Activated naive CD8-positive, alpha-beta T cell treated with anti-CD3 and anti-CD28 coated beads for 36 hours (primary cell): ENCODE results near the gene USP6NL. TPM values are rescaled to one million over a fixed set of nuclear protein-coding genes. Genes with fewer than 3 reads are reported as not detected.

Experiments used
- DNase-seq: peaks from one replicate; pipeline ENCODE4 v3.0.0; 2021
- H3K27ac Mint-ChIP-seq: one replicate; pipeline ENCODE4 v1.8.0; 2022; ENCODE audit warnings: mild to moderate bottlenecking, moderate library complexity, mixed read lengths
- H3K27me3 Mint-ChIP-seq: one replicate; pipeline ENCODE4 v1.8.0; 2022; ENCODE audit warnings: mild to moderate bottlenecking, mixed read lengths
- H3K36me3 Mint-ChIP-seq: one replicate; pipeline ENCODE4 v1.8.0; 2021; ENCODE audit warnings: mild to moderate bottlenecking, mixed read lengths
- H3K4me1 Mint-ChIP-seq: one replicate; pipeline ENCODE4 v1.8.0; 2021; ENCODE audit warnings: mixed read lengths
- H3K4me3 Mint-ChIP-seq: one replicate; pipeline ENCODE4 v1.8.0; 2022; ENCODE audit warnings: mild to moderate bottlenecking, moderate library complexity, mixed read lengths
- H3K9me3 Mint-ChIP-seq: one replicate; pipeline ENCODE4 v1.8.0; 2022; ENCODE audit warnings: mixed read lengths
- total RNA-seq, 2 experiments: library from RNA; stranded (reverse); gene quantifications; one replicate each; pipeline ENCODE4 v1.2.3, GENCODE V29; 2021

Gene USP6NL
- total RNA-seq, 2 experiments from 2014 or later = 5.5 to 5.6 TPM

DNA sequence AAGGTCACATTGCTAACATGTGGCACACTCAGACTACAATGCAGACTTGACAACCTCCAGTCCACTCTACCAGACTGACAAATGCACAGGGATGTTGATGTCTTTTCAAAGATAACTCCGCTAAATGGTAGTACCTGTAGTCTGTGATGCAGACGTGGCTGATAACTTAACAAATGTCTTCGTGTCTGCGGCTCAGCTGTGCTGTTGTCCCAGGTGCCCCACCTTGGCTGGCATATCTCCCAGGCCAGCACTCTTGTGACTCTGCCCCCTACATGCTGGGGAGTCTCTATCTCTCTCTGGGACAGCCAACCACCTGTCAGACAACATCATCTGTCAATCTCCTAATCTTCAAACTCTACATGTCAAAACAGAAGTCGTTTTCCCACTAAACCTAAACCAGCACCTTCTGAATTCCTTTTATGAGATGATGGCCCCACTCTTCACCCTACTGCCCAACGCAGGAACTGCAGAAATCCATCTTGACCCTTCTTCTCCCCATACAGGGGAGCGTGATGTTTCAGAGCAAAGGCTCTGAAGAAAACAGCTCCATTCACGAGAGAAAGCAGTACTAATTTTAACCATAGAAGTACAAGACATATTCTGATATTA lies 156.4 kb downstream of the USP6NL start:
- peaks cover 1% of the 10 kb centered on the region for H3K36me3 Mint-ChIP-seq
- DNase-seq = no peak
- H3K27me3 Mint-ChIP-seq = no peaks in the 10 kb centered on the region
- H3K4me1 Mint-ChIP-seq = peaks cover 3% of the 10 kb centered on the region
- no peaks in the 10 kb centered on the region for H3K9me3 Mint-ChIP-seq
- no peak overlapping the region for H3K4me3 Mint-ChIP-seq
- no peak overlapping the region for H3K27ac Mint-ChIP-seq

DNA sequence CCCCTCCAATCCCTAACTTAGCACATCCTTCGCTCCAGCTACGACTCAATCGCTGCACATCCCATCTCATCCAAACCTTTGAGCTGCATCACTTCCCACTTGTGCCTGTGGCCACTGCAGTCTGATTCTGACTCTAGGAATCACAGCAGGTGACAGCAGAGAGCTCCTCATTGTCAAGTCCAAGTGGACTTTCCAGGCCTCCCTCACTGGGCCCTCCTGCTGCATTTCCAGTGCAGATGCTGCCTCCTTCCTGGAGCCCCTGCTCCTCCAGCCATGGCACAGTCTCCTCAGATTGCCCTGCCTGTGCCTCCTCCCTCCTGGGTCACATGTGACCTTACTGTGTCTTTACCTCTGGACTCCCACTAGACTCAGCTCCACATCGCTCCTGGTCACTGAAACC lies 157.3 kb downstream of the USP6NL start:
- DNase-seq = no peak
- Mint-ChIP-seq H3K27ac (no peak overlapping the region), H3K4me3 (no peak overlapping the region), H3K36me3 (peaks cover 1% of the 10 kb centered on the region), H3K27me3 (no peaks in the 10 kb centered on the region), H3K9me3 (no peaks in the 10 kb centered on the region), H3K4me1 (peaks cover 3% of the 10 kb centered on the region)

DNA sequence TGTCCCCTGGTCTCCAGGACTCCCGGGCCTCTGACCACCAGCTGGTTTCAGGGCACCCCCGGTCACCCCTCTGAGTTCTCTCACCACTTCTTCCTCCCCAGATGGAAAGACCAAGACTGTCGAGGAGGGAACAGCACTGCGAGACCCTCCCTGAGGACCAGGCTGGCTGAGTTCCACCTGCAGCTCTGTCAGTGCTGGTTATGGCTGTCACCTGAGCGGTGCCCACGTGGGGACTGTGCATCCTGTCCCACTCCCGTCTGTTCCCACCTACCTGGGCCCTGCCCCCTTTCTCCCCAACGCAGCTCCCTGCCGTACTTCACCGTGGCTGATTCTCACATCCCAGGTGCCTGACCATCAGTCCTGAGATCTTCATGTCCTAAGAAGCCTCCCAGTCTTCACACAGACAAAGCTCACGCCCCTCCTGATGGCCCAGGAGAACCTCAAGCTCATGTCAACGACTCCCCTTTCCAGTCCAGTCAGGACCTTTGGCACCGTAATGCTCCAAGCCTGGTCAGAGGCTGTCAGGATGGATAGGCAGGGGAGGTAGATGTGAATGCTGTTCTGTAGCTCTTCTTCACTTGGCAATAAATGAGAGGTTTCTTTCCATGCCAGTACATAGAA lies 159.7 kb downstream of the USP6NL start:
- DNase-seq = no peak
- no peaks in the 10 kb centered on the region for H3K9me3 Mint-ChIP-seq
- peaks cover 3% of the 10 kb centered on the region for H3K4me1 Mint-ChIP-seq
- H3K27ac Mint-ChIP-seq = no peak overlapping the region
- no peaks in the 10 kb centered on the region for H3K27me3 Mint-ChIP-seq
- H3K36me3 Mint-ChIP-seq = peaks cover 1% of the 10 kb centered on the region
- no peak overlapping the region for H3K4me3 Mint-ChIP-seq

DNA sequence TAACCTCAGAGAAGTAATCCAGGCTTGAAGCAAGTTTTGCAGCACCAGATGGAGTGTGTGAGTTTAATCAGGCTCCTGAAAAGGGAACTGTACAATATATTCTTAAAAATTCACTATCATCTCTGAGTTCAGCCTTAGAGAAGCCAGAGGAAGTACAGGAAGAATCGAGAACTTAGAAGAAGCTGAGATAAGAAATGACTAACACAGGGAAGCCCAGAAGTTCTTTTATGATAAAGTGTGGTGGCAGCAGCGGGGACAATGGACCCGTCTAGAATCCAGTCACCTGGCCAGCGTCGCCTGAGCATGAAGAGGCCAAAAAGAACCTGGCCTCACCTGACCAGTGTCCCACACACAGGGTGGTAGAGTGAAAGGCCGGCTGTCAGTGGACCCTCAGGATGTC lies 161.0 kb downstream of the USP6NL start:
- Mint-ChIP-seq H3K4me3 (no peak overlapping the region), H3K4me1 (peaks cover 3% of the 10 kb centered on the region), H3K27ac (no peak overlapping the region), H3K36me3 (no peaks in the 10 kb centered on the region), H3K9me3 (no peaks in the 10 kb centered on the region), H3K27me3 (no peaks in the 10 kb centered on the region)
- DNase-seq = no peak

DNA sequence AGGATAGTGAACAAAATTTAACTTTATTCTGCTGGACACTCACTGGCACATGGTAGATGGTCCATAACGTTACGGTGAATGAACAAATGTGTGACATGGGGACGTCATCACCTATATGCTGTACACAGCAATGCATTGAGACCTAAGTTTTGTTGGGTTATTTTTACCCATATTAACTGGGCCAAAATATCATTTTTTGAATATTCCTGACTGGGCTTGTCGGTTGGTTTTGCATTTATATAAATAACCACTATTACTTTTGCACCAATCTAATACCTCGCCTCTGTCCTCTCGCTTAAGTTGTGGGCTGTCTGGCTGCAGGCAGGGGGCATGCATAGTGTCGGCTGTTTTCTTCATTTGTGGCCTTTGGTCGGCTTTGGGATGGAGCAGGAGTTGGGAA lies 161.7 kb downstream of the USP6NL start:
- Mint-ChIP-seq H3K4me3 (no peak overlapping the region), H3K27me3 (no peaks in the 10 kb centered on the region), H3K27ac (no peak overlapping the region), H3K36me3 (no peaks in the 10 kb centered on the region), H3K4me1 (no peaks in the 10 kb centered on the region), H3K9me3 (no peaks in the 10 kb centered on the region)
- DNase-seq = no peak

DNA sequence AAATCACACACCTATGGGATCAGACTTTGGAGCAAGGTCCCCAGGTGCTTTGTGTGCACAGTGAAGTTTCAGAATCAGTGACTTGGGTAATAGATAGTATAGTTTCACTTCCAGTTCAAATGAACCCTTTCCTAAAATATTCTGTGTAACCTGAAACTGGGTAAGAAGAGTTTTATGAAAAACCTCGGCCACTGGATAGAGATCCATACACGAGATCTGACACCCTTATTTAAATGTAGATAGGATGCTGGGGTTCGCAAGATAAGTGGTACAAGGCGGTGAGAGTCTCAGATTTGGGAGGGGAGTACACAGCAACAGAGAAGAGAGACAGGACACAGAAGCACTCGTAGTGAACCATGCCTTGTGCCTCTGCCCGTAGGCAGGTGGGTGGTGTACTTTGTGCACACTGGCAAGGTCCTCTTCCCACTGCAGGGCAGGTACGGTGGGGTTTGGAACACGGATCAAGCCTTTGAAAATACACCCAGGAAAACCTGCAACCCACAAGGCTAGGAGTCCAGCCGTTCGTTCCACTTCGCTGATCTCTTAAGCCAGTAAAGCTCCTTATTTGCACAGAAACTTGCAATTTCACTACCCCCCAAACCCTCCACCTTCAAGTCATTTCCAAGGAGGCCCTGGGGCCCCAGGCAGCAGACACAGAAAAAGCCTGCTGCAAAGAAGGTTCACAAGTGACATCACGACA lies 162.8 kb downstream of the USP6NL start:
- Mint-ChIP-seq H3K36me3 (no peaks in the 10 kb centered on the region), H3K27me3 (no peaks in the 10 kb centered on the region), H3K27ac (no peak overlapping the region), H3K4me1 (no peaks in the 10 kb centered on the region), H3K4me3 (no peak overlapping the region), H3K9me3 (no peaks in the 10 kb centered on the region)
- no peak for DNase-seq

DNA sequence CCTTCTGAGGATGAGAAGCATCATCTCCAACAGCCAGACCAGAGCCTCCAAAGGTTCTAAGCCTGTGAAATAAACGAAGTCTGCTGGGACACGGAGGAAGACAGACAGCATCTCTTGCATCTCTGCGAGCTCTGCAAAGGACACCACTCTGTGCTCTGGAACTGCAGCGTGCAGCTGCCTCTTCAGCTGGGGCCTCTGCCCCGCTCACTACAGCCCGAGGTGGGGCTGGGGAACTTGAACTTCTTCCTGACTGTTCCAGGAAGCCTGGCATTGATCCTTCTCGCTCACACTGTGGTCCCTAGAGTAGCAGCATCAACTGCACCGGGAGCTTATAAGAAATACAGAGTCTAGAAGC lies 163.3 kb downstream of the USP6NL start:
- Mint-ChIP-seq H3K4me1 (no peaks in the 10 kb centered on the region), H3K9me3 (no peaks in the 10 kb centered on the region), H3K4me3 (no peak overlapping the region), H3K36me3 (no peaks in the 10 kb centered on the region), H3K27me3 (no peaks in the 10 kb centered on the region), H3K27ac (no peak overlapping the region)
- no peak for DNase-seq

DNA sequence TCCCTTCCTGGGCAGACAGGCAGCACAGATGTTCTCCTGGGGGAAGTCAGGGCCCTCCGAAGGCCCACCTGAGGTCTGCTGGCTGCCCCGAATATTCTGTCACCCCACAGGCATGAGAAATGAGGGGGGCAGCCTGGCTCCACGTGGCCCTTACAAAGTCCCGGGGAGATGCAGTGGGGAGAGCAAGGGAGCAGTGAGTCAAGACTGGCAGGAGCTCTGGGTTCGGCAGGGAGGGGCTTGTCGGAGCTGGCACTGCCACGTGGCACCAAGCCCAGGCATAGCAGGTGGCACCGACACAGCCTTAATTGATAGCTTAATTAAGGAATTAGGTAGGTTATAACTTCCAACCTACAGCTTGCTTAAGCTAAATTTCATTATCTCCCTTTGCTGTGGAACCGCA lies 163.9 kb downstream of the USP6NL start:
- no peak overlapping the region for H3K27ac Mint-ChIP-seq
- DNase-seq = no peak
- no peaks in the 10 kb centered on the region for H3K36me3 Mint-ChIP-seq

DNA sequence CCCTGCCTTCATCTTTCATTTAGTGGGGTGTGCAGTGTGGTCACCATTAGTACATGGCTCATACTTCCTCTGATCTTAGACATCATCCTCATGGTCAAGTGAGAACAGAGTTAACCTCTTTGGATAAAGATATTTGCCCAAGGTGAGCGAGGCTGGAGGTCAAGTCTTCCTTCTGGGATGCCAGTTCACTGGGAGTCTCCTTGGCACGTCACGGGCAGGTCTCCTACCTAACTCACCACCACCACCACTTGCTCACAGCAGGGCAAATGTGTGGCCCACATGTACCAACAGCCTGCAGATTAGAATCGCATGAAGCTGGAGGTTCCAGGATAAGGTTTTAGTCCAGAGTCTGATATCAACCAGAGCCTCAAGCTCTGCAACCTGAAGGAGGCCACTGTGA lies 164.6 kb downstream of the USP6NL start:
- Mint-ChIP-seq H3K9me3 (no peaks in the 10 kb centered on the region), H3K4me3 (no peak overlapping the region), H3K27me3 (no peaks in the 10 kb centered on the region), H3K4me1 (no peaks in the 10 kb centered on the region), H3K27ac (no peak overlapping the region), H3K36me3 (no peaks in the 10 kb centered on the region)
- DNase-seq = no peak

More for the DNA sequence above, 163.9 kb downstream of the USP6NL start:
- Mint-ChIP-seq H3K4me1 (no peaks in the 10 kb centered on the region), H3K27me3 (no peaks in the 10 kb centered on the region), H3K4me3 (no peak overlapping the region), H3K9me3 (no peaks in the 10 kb centered on the region)

DNA sequence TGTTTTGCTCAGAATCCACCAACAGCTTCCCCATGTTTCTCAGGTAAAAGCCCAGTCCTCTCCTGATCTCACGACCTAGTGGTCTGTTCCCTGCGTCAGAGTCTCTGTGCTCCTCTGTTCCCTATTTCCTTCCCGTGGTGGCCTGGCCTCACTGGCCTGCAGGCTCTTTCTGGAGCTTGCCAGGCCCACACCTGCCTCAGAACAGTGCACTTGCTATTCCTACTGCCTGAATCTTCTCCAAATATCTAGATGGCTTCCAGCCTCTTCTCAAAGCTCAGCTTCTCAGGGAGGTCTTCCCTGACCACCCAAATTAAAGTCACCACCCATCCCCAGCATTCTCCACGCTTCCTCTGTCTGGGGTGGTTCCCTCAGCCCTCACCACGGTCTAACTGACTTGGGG lies 165.3 kb downstream of the USP6NL start:
- Mint-ChIP-seq H3K27ac (no peak overlapping the region), H3K9me3 (no peaks in the 10 kb centered on the region), H3K27me3 (no peaks in the 10 kb centered on the region), H3K4me3 (no peak overlapping the region), H3K4me1 (no peaks in the 10 kb centered on the region), H3K36me3 (no peaks in the 10 kb centered on the region)
- DNase-seq = no peak

DNA sequence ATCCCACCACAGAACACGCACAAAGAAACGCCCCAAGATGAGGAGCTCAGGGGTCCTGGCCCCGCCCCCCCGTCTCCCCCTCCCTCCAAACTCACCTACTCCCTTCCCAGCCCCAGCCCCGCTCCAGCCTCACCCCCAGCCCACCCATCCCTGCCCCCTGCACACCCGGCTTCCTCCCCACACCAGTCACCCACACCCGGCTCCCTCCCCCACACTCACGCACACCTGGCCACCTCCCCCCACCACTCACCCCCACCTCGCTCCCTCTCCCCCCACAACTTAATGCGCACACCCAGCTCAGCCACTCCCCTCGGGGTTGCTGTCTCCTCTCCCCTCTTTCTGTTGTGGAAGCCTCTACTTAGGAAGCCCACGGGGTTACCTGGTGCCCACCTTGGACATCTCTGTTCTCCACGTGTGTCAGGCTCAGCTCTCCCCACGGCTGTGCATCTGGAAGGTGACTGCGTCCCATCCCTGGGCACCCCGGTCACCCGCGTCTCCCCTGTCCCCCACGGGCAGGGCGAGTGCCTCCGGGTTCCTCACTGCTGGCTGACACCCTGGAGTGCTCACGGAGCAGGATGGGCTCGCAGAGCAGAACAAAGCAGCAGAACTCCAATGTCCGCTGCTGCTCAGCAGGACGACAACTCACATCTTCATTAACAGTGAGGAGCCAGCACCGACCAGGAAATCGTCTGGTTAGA lies 166.8 kb downstream of the USP6NL start:
- Mint-ChIP-seq H3K27me3 (no peaks in the 10 kb centered on the region), H3K9me3 (no peaks in the 10 kb centered on the region), H3K36me3 (no peaks in the 10 kb centered on the region), H3K27ac (no peak overlapping the region), H3K4me3 (no peak overlapping the region), H3K4me1 (peaks cover 14% of the 10 kb centered on the region)
- no peak for DNase-seq

DNA sequence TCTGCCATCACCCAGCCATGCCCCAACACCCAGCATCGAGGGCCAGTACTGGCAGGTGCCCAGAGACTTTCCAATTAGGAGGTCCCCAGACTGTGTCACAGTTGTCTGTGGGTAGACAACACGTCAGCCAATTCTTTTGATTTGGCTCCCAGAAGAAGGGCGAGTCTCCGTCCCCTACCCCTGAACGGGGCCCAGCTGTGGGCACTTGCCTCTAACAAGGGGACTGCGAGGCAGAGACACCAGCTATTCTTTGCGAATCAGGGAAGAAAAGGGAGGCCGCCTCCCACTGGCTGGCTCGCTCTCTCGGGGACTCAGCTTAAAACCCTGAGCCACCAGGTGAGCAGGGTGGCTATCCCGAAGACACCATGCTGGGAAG lies 167.3 kb downstream of the USP6NL start:
- Mint-ChIP-seq H3K36me3 (no peaks in the 10 kb centered on the region), H3K9me3 (no peaks in the 10 kb centered on the region), H3K4me1 (peaks cover 15% of the 10 kb centered on the region), H3K27ac (no peak overlapping the region), H3K4me3 (no peak overlapping the region), H3K27me3 (no peaks in the 10 kb centered on the region)
- no peak for DNase-seq

DNA sequence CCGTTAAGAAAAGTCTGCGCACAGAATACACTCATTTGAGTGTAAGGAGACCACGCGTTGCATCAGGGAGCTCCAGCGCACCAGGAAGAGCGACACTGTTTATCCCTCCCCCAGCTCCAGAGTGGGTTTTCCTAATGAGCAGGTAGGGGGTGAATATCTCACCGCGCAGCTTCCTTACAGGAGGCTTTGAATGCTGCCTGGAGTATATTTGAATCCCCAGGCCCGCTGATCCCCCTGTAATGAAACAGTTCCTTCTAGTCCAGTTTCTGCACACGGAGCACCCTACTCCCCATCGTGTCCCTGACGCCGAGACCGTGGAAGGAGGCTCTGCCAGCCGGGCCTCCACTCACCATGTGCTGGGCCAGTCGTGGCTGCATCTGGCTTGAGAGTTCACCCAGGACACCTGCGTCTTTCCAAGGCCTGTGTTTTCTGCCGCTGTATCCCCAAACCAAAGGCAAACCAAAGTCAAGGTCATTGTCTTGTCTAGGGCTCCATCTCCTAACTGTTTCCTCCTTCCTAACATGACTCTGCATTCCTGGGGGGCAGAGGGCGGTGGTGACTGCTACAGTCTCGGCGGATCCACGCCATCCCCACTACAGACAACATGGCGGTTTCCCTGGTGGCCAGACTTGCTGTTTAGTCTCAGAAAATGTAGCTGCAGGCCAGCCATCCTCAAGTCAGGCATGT lies 167.8 kb downstream of the USP6NL start:
- DNase-seq = no peak
- peaks cover 15% of the 10 kb centered on the region for H3K4me1 Mint-ChIP-seq
- H3K4me3 Mint-ChIP-seq = no peak overlapping the region

DNA sequence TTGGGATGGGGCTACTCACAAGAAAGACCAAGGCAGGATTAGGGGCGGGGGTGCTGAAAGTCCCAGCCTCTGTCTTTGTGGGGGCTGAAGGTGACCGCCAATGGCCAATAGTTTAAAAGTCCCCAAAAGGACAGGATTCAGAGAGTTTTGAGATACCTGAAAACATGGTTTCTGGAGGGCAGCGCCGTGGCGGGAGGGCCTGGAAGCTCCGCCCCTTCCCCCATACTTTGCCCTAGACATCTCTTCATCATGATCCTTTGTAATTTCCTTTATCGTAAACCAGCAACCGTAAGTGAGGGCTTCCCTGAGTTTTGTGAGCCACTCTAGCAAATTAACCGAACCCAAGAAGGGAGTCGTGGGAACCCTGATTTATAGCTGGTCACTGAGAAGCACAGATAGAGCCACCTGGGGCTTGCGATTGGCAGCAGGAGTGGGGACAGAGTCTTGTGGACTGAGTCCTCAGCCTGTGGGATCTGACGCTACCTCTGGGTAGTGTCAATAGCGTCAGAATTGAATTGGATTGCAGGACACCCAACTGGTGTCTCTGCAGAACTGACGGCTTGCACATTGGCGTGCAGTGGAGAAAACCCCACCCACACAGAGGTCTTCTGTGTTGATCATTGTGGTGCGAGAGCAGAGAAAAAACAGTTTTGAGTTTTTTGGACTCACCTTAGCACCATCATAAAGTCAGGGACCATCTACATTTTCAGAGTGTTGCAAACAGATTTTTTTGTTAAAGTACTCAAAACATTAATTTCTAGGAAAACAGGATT lies 169.3 kb downstream of the USP6NL start:
- Mint-ChIP-seq H3K36me3 (no peaks in the 10 kb centered on the region), H3K27me3 (no peaks in the 10 kb centered on the region), H3K27ac (no peak overlapping the region), H3K9me3 (no peaks in the 10 kb centered on the region), H3K4me3 (no peak overlapping the region), H3K4me1 (peaks cover 15% of the 10 kb centered on the region)
- DNase-seq = no peak

More for the DNA sequence above, 167.8 kb downstream of the USP6NL start:
- Mint-ChIP-seq H3K36me3 (no peaks in the 10 kb centered on the region), H3K9me3 (no peaks in the 10 kb centered on the region), H3K27ac (no peak overlapping the region), H3K27me3 (no peaks in the 10 kb centered on the region)
